HepG2 (cell line): ENCODE data around the gene FAM161A. TPM values are rescaled to one million over a fixed set of nuclear protein-coding genes. Genes with fewer than 3 reads are reported as not detected.

ENCODE experiments used
- HNRNPUL1 ChIP-seq: fragments of 200-400 bp; formaldehyde crosslinking; IDR thresholded peaks from 2 replicates; pipeline ENCODE4 v1.6.1; 2017; ENCODE audit warnings: low read depth, mild to moderate bottlenecking, low read length, moderate library complexity
- KLF6 ChIP-seq: IDR thresholded peaks from 2 replicates; pipeline ENCODE4 v1.8.0; 2016; ENCODE audit warnings: missing biosample characterization, missing genetic modification reagents
- ZMYM4 ChIP-seq: sonication (generic); formaldehyde crosslinking; IDR thresholded peaks from 2 replicates; pipeline ENCODE4 v1.8.1; 2023; ENCODE audit warnings: mild to moderate bottlenecking, missing genetic modification reagents
- ZNF296 ChIP-seq: sonication (generic); formaldehyde crosslinking; conservative IDR thresholded peaks from 2 replicates; pipeline ENCODE4 v1.5.0; 2020; ENCODE audit warnings: mild to moderate bottlenecking, missing genetic modification reagents
- polyA plus RNA-seq, 8 experiments: library from polyadenylated mRNA; depleted of rRNA in 3 of 8; stranded (reverse) in 7 of 8; unstranded in 1 of 8; fragments of >200 nt; fragmentation: Illumina TruSeq in 4 of 8; extraction: Trizol in 4 of 8; gene quantifications; 2 replicates each; pipeline versions ENCODE4 v1.2.1 to v1.2.3, GENCODE V29; 2011 to 2016; ENCODE audit warnings: low read depth in 4 of 8, missing spikeins in 1 of 8, mixed read lengths in 1 of 8; ENCODE audit not compliant: insufficient read depth in 1 of 8
- total RNA-seq, 5 experiments: library from RNA; depleted of rRNA; stranded (reverse); fragments of >200 nt; fragmentation: Illumina TruSeq; extraction: Trizol; gene quantifications; 2 replicates each; pipeline ENCODE4 v1.2.3, GENCODE V29; 2016; ENCODE audit warnings: low read depth in 1 of 5
- TF ChIP-seq, protein P1 (sequence below): sonication (generic); formaldehyde crosslinking; IDR thresholded peaks from 2 replicates; pipeline ENCODE4 v1.9.0; 2022; ENCODE audit warnings: missing genetic modification reagents, mild to moderate bottlenecking, borderline replicate concordance
- TF ChIP-seq, protein P2 (sequence below): sonication (generic); formaldehyde crosslinking; IDR thresholded peaks from 2 replicates; pipeline ENCODE4 v1.5.1; 2020; ENCODE audit warnings: mild to moderate bottlenecking, missing genetic modification reagents, moderate library complexity
- TF ChIP-seq, protein P3 (sequence below), 2 experiments: fragments of 450-650 bp in 1 of 2; sonication (generic) in 1 of 2; formaldehyde crosslinking in 1 of 2; IDR thresholded peaks; 2 replicates each; pipeline versions ENCODE4 v1.6.1 to v1.8.0; 2016 to 2022; ENCODE audit warnings: antibody characterized with exemption in 1 of 2, mild to moderate bottlenecking in 1 of 2, missing genetic modification reagents in 1 of 2
- TF ChIP-seq, protein P4 (sequence below): sonication (generic); formaldehyde crosslinking; IDR thresholded peaks from 2 replicates; pipeline ENCODE4 v1.4.0; 2020; ENCODE audit warnings: mild to moderate bottlenecking, missing genetic modification reagents
- TF ChIP-seq, protein P5 (sequence below): sonication (generic); formaldehyde crosslinking; IDR thresholded peaks from 2 replicates; pipeline ENCODE4 v1.8.0; 2022; ENCODE audit warnings: missing genetic modification reagents, mild to moderate bottlenecking, inconsistent platforms, borderline replicate concordance

Gene FAM161A
- total and polyA plus RNA-seq, 2 of the 13 experiments (the other 11 are each of a cell fraction or from before 2014, with no cell fraction given) = 2.7 to 3.4 TPM

DNA sequence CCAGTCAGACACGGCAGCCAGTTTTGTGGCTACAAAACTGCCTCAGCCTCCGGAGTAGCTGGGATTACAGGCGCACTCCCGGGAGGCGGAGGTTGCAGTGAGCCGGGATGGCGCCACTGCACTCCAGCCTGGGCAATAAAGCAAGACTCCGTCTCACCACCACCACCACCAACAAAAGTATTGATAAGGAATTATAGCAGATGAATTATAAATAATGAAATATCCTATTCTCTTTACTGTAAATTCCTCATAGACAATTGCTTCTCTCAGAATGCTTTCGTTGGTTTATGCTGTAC lies 1.4 kb upstream of the FAM161A start (continued):
- TF ChIP-seq, protein P1, sequence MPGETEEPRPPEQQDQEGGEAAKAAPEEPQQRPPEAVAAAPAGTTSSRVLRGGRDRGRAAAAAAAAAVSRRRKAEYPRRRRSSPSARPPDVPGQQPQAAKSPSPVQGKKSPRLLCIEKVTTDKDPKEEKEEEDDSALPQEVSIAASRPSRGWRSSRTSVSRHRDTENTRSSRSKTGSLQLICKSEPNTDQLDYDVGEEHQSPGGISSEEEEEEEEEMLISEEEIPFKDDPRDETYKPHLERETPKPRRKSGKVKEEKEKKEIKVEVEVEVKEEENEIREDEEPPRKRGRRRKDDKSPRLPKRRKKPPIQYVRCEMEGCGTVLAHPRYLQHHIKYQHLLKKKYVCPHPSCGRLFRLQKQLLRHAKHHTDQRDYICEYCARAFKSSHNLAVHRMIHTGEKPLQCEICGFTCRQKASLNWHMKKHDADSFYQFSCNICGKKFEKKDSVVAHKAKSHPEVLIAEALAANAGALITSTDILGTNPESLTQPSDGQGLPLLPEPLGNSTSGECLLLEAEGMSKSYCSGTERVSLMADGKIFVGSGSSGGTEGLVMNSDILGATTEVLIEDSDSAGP (CRISPR knock-in tag) = 0 out of 2 replicates have a peak, but pooled peaks have one; percentile 40
- TF ChIP-seq ZNF296 (CRISPR knock-in tag) (0 out of 2 replicates have a peak, but pooled peaks have one; percentile 3), HNRNPUL1 (no peak), ZMYM4 (CRISPR knock-in tag) (0 out of 2 replicates have a peak, but pooled peaks have one; percentile 12), KLF6 (no peak)
- TF ChIP-seq, protein P2, sequence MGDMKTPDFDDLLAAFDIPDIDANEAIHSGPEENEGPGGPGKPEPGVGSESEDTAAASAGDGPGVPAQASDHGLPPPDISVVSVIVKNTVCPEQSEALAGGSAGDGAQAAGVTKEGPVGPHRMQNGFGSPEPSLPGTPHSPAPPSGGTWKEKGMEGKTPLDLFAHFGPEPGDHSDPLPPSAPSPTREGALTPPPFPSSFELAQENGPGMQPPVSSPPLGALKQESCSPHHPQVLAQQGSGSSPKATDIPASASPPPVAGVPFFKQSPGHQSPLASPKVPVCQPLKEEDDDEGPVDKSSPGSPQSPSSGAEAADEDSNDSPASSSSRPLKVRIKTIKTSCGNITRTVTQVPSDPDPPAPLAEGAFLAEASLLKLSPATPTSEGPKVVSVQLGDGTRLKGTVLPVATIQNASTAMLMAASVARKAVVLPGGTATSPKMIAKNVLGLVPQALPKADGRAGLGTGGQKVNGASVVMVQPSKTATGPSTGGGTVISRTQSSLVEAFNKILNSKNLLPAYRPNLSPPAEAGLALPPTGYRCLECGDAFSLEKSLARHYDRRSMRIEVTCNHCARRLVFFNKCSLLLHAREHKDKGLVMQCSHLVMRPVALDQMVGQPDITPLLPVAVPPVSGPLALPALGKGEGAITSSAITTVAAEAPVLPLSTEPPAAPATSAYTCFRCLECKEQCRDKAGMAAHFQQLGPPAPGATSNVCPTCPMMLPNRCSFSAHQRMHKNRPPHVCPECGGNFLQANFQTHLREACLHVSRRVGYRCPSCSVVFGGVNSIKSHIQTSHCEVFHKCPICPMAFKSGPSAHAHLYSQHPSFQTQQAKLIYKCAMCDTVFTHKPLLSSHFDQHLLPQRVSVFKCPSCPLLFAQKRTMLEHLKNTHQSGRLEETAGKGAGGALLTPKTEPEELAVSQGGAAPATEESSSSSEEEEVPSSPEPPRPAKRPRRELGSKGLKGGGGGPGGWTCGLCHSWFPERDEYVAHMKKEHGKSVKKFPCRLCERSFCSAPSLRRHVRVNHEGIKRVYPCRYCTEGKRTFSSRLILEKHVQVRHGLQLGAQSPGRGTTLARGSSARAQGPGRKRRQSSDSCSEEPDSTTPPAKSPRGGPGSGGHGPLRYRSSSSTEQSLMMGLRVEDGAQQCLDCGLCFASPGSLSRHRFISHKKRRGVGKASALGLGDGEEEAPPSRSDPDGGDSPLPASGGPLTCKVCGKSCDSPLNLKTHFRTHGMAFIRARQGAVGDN (CRISPR knock-in tag) = peak; percentile 45; the same call in 1 of the 2 replicates
- TF ChIP-seq, protein P3, sequence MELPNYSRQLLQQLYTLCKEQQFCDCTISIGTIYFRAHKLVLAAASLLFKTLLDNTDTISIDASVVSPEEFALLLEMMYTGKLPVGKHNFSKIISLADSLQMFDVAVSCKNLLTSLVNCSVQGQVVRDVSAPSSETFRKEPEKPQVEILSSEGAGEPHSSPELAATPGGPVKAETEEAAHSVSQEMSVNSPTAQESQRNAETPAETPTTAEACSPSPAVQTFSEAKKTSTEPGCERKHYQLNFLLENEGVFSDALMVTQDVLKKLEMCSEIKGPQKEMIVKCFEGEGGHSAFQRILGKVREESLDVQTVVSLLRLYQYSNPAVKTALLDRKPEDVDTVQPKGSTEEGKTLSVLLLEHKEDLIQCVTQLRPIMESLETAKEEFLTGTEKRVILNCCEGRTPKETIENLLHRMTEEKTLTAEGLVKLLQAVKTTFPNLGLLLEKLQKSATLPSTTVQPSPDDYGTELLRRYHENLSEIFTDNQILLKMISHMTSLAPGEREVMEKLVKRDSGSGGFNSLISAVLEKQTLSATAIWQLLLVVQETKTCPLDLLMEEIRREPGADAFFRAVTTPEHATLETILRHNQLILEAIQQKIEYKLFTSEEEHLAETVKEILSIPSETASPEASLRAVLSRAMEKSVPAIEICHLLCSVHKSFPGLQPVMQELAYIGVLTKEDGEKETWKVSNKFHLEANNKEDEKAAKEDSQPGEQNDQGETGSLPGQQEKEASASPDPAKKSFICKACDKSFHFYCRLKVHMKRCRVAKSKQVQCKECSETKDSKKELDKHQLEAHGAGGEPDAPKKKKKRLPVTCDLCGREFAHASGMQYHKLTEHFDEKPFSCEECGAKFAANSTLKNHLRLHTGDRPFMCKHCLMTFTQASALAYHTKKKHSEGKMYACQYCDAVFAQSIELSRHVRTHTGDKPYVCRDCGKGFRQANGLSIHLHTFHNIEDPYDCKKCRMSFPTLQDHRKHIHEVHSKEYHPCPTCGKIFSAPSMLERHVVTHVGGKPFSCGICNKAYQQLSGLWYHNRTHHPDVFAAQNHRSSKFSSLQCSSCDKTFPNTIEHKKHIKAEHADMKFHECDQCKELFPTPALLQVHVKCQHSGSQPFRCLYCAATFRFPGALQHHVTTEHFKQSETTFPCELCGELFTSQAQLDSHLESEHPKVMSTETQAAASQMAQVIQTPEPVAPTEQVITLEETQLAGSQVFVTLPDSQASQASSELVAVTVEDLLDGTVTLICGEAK (IDR thresholded peaks at IDR 0.05) = no peak
- TF ChIP-seq, protein P3 (CRISPR knock-in tag; IDR thresholded peaks at IDR 0.05) = no peak
- TF ChIP-seq, protein P4, sequence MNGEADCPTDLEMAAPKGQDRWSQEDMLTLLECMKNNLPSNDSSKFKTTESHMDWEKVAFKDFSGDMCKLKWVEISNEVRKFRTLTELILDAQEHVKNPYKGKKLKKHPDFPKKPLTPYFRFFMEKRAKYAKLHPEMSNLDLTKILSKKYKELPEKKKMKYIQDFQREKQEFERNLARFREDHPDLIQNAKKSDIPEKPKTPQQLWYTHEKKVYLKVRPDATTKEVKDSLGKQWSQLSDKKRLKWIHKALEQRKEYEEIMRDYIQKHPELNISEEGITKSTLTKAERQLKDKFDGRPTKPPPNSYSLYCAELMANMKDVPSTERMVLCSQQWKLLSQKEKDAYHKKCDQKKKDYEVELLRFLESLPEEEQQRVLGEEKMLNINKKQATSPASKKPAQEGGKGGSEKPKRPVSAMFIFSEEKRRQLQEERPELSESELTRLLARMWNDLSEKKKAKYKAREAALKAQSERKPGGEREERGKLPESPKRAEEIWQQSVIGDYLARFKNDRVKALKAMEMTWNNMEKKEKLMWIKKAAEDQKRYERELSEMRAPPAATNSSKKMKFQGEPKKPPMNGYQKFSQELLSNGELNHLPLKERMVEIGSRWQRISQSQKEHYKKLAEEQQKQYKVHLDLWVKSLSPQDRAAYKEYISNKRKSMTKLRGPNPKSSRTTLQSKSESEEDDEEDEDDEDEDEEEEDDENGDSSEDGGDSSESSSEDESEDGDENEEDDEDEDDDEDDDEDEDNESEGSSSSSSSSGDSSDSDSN (CRISPR knock-in tag) = peak; percentile 96
- TF ChIP-seq, protein P5, sequence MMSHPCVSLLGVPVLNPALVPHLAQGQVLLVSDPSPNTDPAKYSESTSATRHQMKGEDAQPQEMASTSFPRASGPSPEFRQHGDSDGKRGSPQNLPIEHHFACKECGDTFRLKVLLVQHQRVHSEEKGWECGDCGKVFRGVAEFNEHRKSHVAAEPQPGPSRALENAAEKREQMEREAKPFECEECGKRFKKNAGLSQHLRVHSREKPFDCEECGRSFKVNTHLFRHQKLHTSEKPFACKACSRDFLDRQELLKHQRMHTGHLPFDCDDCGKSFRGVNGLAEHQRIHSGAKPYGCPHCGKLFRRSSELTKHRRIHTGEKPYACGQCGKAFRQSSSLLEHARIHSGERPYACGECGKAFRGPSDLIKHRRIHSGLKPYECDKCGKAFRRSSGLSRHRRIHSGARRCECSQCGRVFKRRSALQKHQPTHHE (CRISPR knock-in tag) = no peak
